Measurements from ENCODE around the gene WFIKKN2. TPM values are rescaled to one million over a fixed set of nuclear protein-coding genes. Genes with fewer than 3 reads are reported as not detected.

Gene WFIKKN2
- total and polyA plus RNA-seq, 2 of the 13 experiments (the other 11 are each of a cell fraction or from before 2014, with no cell fraction given), result not detected

DNA sequence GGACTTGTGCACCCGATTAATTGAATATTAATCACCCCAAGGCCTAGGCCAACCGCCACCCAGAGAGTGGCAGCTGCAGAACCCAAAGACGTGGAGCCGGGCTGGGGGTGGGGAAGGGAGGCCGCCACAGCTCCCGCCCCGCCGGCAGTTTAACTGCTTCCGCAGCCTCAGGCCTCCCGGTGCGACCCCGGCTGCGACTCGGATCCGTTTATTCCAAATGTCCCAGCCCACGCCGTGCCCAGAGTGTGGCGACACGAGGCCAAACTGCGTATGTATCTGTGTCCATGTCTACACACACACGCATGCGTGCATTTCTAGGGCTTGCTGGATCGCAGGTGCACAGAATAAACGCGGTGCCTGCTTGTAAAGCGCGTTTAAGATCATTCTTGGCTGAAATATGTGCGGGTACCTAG is 31.6 kb downstream of the WFIKKN2 start (continued):
- TF ChIP-seq ZNF468 (CRISPR knock-in tag; IDR thresholded peaks at IDR 0.05), result no peak
- TF ChIP-seq ZNF589 (CRISPR knock-in tag; conservative IDR thresholded peaks at IDR 0.05), result no peak; the same call in 1 of the 2 replicates
- no peak for TF ChIP-seq MAFK (conservative IDR thresholded peaks at IDR 0.05 in 1 of 2, IDR thresholded peaks at IDR 0.05 in 1 of 2; ENCODE audit: low read length in 2 of 2)
- no peak for TF ChIP-seq TAF15 (IDR thresholded peaks at IDR 0.05; ENCODE audit: low read depth, low read length, poor library complexity, severe bottlenecking)
- peak; percentile 94; the same call in 1 of the 2 replicates for TF ChIP-seq PRMT3 (CRISPR knock-in tag; IDR thresholded peaks at IDR 0.05; ENCODE audit: borderline replicate concordance, low read depth)
- TF ChIP-seq ETV6 (CRISPR knock-in tag; conservative IDR thresholded peaks at IDR 0.05), result no peak
- TF ChIP-seq, protein P1, sequence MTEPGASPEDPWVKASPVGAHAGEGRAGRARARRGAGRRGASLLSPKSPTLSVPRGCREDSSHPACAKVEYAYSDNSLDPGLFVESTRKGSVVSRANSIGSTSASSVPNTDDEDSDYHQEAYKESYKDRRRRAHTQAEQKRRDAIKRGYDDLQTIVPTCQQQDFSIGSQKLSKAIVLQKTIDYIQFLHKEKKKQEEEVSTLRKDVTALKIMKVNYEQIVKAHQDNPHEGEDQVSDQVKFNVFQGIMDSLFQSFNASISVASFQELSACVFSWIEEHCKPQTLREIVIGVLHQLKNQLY (CRISPR knock-in tag; IDR thresholded peaks at IDR 0.05), result no peak
- TF ChIP-seq ZFP82 (CRISPR knock-in tag; IDR thresholded peaks at IDR 0.05; ENCODE audit: borderline replicate concordance), result no peak
- TF ChIP-seq HNRNPL (IDR thresholded peaks at IDR 0.05; ENCODE audit: low read depth, low read length), result no peak; the same call in 1 of the 2 replicates
- TF ChIP-seq, protein P2, sequence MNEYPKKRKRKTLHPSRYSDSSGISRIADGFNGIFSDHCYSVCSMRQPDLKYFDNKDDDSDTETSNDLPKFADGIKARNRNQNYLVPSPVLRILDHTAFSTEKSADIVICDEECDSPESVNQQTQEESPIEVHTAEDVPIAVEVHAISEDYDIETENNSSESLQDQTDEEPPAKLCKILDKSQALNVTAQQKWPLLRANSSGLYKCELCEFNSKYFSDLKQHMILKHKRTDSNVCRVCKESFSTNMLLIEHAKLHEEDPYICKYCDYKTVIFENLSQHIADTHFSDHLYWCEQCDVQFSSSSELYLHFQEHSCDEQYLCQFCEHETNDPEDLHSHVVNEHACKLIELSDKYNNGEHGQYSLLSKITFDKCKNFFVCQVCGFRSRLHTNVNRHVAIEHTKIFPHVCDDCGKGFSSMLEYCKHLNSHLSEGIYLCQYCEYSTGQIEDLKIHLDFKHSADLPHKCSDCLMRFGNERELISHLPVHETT (CRISPR knock-in tag; conservative IDR thresholded peaks at IDR 0.05), result no peak
- no peak for TF ChIP-seq ZNF749 (CRISPR knock-in tag; IDR thresholded peaks at IDR 0.05; ENCODE audit: borderline replicate concordance)
- peak; percentile 34; the same call in 1 of the 2 replicates for TF ChIP-seq ZNF225 (CRISPR knock-in tag; IDR thresholded peaks at IDR 0.05)
- TF ChIP-seq ZNF382 (CRISPR knock-in tag; IDR thresholded peaks at IDR 0.05; ENCODE audit: borderline replicate concordance), result no peak
- no peak for TF ChIP-seq ZNF570 (CRISPR knock-in tag; IDR thresholded peaks at IDR 0.05; ENCODE audit: borderline replicate concordance)
- TF ChIP-seq ZNF354B (CRISPR knock-in tag; IDR thresholded peaks at IDR 0.05), result 0 out of 2 replicates have a peak, but pooled peaks have one; percentile 51
- TF ChIP-seq SMAD1 (CRISPR knock-in tag; IDR thresholded peaks at IDR 0.05; ENCODE audit: borderline replicate concordance, low read depth), result peak; percentile 56; the same call in 1 of the 2 replicates
- TF ChIP-seq TEAD2 (CRISPR knock-in tag; IDR thresholded peaks at IDR 0.05), result peak; percentile 77; the same call in 1 of the 2 replicates
- TF ChIP-seq TBX3 (IDR thresholded peaks at IDR 0.05; ENCODE audit: borderline replicate concordance), result 0 out of 2 replicates have a peak, but pooled peaks have one; percentile 8
- peak; percentile 86 for TF ChIP-seq MED8 (CRISPR knock-in tag; IDR thresholded peaks at IDR 0.05; ENCODE audit: insufficient replicate concordance)
- no peak for TF ChIP-seq ZNF282 (IDR thresholded peaks at IDR 0.05; ENCODE audit: partially characterized antibody)
- TF ChIP-seq ZNF33A (CRISPR knock-in tag; IDR thresholded peaks at IDR 0.05; ENCODE audit: borderline replicate concordance), result peak; percentile 4; the same call in 1 of the 2 replicates
- peak; percentile 29; the same call in 1 of the 2 replicates for TF ChIP-seq ZNF20 (CRISPR knock-in tag; IDR thresholded peaks at IDR 0.05)
- no peak for TF ChIP-seq BHLHE40 (IDR thresholded peaks at IDR 0.05; ENCODE audit: low read length)
- TF ChIP-seq ATF7 (IDR thresholded peaks at IDR 0.05), result no peak
- 0 out of 2 replicates have a peak, but pooled peaks have one; percentile 37 for TF ChIP-seq ATF7 (CRISPR knock-in tag; IDR thresholded peaks at IDR 0.05)
- TF ChIP-seq ZSCAN9 (CRISPR knock-in tag; IDR thresholded peaks at IDR 0.05; ENCODE audit: borderline replicate concordance), result no peak
- no peak for TF ChIP-seq KLF6 (CRISPR knock-in tag; IDR thresholded peaks at IDR 0.05)
- TF ChIP-seq NR1H2 (CRISPR knock-in tag; IDR thresholded peaks at IDR 0.05; ENCODE audit: borderline replicate concordance, low read depth), result no peak
